GM12874 (cell line): ENCODE results near the gene PTGES2.
A peak's percentile ranks its signal among the peaks of the same experiment; 100 is the strongest.

Source experiments
- TF ChIP-seq, protein P1 (sequence below): IDR thresholded peaks from 2 replicates; pipeline ENCODE4 v1.5.1; 2011; ENCODE audit warnings: low read depth, mild to moderate bottlenecking, control low read depth, low read length, moderate library complexity; ENCODE audit not compliant: insufficient read depth

PTGES2 gene

DNA sequence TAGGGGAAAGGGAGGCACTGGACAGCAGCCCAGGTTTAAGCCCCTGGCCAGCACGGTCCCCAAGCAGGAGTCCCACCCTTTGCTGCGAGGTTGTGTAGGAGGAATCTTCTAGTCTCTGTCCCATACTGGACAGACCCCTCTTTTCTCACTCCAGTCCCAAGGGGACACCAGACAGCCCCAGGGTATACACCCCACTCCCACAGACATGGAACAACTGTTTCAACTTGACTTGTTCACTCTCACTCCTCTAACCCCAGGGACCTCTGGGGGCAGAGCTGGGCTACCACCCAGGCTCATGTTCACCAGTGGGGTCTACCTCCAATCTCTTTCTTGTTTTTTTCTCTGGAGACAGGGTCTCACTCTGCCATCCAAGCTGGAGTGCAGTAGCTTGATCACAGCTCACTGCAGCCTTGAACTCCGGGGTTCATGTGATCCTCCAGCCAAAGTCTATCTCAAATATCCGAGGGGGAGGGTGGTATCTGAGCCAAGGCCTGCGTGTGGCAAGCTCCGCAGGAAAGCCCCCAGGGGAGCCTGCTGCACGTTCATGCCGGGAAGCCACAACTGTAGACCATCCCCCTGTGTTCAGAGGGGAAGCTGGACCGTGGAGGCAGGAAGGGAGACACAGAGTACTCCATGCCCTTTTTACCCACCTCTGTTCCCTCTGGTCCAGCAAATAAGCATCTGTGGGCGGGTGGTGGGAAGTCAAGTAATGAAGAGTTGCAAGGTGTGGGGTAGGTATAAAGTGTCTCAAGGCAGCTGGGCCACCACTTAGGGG, 1.8 kb downstream of the PTGES2 start:
- TF ChIP-seq, protein P1, sequence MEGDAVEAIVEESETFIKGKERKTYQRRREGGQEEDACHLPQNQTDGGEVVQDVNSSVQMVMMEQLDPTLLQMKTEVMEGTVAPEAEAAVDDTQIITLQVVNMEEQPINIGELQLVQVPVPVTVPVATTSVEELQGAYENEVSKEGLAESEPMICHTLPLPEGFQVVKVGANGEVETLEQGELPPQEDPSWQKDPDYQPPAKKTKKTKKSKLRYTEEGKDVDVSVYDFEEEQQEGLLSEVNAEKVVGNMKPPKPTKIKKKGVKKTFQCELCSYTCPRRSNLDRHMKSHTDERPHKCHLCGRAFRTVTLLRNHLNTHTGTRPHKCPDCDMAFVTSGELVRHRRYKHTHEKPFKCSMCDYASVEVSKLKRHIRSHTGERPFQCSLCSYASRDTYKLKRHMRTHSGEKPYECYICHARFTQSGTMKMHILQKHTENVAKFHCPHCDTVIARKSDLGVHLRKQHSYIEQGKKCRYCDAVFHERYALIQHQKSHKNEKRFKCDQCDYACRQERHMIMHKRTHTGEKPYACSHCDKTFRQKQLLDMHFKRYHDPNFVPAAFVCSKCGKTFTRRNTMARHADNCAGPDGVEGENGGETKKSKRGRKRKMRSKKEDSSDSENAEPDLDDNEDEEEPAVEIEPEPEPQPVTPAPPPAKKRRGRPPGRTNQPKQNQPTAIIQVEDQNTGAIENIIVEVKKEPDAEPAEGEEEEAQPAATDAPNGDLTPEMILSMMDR = no peak

DNA sequence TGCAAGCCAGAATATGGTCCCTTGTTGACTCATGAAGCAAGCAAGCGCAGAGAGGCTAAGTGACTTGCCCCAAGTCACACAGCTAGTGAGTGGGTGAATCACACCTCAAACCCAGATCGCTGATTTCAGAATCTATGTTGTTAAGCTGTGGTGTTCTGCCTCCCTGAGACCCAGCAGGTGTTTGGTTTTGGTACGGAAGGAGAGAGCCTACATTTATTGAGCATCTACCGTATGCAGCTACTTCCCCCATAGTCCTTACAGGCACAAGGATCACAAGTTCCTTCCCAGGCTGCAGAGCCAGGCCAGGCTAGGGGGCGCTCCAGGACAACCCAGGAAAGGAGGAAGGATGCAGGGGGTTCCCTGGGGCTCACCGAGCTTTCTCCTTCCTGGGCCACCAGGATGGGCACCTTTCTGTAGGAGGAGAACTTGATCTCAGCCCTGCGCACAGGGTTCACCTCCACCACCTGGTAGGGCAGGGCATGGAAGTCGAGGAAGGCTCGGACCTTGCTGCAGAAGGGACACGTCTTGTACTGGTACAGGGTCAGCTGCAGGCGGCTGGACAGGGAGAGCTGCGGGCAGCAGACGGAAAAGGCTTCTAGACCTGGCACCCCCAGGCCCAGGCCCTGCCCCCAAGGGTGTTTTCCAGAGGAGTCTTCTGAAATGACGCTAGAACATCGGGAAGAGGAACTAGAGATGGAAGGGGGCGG, 2.5 kb downstream of the PTGES2 start:
- TF ChIP-seq, protein P1 = peak; percentile 76

DNA sequence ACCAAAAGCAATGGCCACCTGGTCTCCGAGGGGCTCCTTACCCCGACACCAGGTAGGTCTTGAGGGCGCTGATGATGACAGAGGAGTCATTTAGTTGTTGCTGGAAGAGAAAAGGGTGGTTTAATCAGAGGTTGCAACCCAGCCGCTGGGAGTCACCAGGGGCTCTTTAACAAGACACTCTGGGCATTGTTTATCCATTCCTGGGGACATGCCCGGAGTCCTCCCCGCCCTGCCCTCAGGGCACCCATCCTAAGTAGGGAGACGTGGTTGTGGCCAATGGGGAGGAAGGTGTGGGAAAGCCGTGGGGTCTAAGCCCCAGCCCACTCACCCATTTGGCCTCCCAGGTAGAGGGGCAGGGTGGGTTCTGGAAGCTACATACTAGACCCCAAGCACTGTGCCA, 3.1 kb downstream of the PTGES2 start:
- TF ChIP-seq, protein P1 = no peak

DNA sequence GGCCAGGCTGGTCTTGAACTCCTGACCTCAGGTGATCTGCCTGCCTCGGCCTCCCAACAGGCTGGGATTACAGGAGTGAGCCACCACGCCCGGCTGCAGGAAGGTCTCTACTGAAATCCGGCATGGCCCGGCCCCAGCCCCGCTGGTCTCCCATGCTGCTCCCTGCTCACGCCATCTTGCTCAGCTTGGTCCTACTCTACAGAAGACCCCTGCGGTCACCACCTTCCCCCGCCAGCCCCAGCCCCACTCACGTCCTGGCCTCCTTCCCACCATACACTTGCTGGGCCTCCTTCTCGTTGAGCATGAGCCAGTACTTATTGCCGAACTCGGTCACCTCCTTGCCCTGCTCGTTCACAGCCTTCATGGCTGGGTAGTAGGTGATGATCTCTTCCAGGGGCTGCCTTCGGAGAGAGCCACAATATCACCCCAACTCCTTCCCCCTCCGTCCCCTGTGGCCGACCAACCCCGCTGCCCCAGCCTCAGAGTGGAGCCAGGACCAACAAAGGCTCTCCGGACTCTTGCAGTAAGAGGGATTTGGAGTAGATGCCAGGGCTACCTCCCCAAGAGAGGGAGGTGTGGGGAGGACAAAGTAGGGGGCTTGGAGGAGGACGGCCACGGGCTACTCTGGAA, 4.0 kb downstream of the PTGES2 start:
- TF ChIP-seq, protein P1 = no peak

DNA sequence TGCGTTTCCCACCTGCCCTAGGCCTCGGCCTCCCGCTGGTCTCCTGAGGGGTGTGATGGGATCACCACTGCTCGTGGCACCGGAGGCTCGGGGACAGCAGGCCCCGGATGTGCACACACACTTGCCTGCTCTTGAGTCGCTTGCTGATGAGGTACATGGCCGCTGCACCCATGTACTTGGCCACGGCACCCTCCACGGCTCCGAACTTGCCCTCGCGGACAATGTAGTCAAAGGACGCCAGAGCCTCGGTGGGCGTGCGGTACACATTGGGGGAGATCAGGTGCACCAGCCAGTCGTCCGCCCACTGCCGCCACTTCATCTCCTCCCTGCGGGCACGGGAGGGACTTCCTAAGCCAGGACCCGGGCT, 4.7 kb downstream of the PTGES2 start:
- TF ChIP-seq, protein P1 = no peak

DNA sequence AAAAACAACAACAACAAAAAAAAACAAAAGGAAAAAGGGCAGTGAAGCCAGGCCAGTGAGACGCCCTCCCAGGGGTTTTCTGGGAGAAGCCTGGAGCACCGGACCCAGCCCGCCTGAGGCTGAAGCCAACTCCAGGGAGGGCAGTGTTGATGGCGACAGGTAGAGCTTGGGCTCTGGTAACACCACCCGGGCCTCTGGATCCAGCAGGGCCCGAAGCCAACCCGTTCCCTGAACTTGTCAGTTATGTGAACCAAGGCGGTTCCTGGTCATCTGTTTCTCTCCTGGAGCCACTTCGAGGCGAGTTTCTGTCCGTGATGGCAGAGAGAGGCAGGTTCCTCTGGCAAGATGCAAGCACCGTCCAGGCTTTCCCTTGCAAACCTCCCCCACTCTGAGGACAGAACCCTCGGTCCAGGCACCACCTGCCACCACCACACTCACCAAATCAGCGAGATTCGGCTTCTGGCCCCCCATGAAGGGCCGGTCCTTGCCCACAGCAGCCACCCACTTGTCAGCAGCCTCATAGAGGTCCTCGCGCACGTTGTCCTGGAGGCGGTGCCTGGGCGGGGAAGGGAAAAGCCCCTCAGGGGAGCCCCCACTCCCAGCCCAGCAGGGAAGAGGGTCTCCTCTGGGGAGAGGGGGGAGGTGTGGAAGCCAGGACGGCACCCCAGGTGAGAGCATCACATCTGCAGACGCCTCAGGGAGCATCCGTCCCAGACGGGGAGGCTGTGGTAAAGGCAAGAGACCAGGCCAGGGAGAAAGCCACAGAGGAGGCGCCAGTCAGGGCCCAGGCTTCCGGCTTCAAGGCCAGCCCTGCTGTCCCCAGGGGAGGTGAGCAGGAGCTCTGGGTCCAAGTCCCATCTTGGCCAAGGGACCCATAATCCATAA, 5.4 kb downstream of the PTGES2 start:
- TF ChIP-seq, protein P1 = no peak

DNA sequence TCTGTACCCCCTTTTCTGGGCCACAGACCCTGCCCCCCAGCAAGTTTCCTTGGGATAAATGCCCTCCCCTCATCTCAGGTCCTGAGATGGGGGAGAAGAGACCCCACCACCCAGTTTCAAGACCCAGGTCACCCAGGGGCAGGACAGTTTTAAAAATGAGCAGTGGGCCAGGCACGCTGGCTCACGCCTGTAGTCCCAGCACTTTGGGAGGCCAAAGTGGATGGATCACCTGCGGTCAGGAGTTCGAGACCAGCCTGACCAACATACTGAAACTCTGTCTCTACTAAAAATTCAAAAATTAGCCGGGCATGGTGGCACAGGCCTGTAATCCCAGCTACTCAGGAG, 6.1 kb downstream of the PTGES2 start:
- TF ChIP-seq, protein P1 = no peak
